Retinal pigment epithelial cell (primary cell): Measurements from ENCODE around the gene CPED1.

ENCODE experiments used
- DNase-seq: peaks from one replicate; pipeline ENCODE4 v3.0.0-alpha.2; 2010; ENCODE audit warnings: low read depth
- H3K4me3 ChIP-seq: 2 replicates; pipeline ENCODE4 v1.5.1; 2011; ENCODE audit warnings: mild to moderate bottlenecking, low read length, control low read depth, moderate library complexity
- TF ChIP-seq, protein P1 (sequence below): conservative IDR thresholded peaks from 2 replicates; pipeline ENCODE4 v1.5.1; 2011; ENCODE audit warnings: low read depth, low read length, control low read depth, inconsistent platforms

CPED1 gene

DNA sequence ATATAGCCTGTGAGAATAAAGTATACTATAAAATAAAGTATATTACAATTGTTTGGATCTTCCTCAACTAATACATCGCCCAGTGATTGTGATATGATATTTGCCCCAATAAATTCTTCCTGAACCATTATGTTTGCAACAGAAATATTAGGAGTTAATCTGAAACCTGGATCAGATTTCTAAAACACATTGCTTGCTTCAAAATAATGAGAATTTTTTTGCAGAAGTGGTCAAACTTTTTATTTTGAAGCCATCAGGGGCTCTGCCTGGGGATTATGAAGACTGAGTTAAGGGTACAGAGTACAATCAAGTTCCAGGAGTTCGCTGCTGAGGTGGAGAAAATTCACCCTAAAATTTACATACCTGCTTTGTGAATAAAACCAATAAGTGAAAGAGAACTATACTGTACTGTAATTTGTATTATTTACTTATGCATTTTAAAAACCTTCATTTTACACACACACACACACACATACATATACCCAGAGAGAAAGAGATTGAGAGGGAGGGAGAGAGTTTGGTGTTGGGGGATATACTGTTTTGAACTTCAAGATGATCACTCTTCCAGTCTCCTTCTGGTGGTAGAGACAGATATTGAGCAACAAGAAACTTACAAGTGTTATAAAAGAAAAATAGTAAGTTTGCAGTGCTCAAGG lies 91.9 kb downstream of the CPED1 start:
- DNase-seq, result no peak
- no peak overlapping the region for H3K4me3 ChIP-seq
- TF ChIP-seq, protein P1, sequence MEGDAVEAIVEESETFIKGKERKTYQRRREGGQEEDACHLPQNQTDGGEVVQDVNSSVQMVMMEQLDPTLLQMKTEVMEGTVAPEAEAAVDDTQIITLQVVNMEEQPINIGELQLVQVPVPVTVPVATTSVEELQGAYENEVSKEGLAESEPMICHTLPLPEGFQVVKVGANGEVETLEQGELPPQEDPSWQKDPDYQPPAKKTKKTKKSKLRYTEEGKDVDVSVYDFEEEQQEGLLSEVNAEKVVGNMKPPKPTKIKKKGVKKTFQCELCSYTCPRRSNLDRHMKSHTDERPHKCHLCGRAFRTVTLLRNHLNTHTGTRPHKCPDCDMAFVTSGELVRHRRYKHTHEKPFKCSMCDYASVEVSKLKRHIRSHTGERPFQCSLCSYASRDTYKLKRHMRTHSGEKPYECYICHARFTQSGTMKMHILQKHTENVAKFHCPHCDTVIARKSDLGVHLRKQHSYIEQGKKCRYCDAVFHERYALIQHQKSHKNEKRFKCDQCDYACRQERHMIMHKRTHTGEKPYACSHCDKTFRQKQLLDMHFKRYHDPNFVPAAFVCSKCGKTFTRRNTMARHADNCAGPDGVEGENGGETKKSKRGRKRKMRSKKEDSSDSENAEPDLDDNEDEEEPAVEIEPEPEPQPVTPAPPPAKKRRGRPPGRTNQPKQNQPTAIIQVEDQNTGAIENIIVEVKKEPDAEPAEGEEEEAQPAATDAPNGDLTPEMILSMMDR, result no peak

DNA sequence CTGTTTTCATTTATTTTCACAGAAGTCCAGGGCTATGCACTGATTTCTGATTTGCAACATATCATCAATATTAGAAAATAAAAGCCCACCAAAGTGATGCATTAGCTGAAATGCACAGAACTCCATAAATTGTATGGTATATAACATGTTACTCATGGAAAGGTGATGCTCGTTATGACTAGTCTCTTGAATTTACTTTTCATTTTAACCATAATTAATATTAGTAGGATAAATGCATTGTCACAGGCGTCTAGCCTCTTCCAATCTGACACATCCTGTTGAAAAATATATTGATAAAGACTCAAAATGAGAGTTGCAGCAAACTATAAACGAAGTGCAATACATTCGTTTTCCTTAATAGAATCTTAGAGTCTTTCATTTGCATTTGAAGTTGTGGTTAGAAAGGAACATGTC lies 92.4 kb downstream of the CPED1 start:
- TF ChIP-seq, protein P1, result no peak
- no peak overlapping the region for H3K4me3 ChIP-seq
- no peak for DNase-seq

DNA sequence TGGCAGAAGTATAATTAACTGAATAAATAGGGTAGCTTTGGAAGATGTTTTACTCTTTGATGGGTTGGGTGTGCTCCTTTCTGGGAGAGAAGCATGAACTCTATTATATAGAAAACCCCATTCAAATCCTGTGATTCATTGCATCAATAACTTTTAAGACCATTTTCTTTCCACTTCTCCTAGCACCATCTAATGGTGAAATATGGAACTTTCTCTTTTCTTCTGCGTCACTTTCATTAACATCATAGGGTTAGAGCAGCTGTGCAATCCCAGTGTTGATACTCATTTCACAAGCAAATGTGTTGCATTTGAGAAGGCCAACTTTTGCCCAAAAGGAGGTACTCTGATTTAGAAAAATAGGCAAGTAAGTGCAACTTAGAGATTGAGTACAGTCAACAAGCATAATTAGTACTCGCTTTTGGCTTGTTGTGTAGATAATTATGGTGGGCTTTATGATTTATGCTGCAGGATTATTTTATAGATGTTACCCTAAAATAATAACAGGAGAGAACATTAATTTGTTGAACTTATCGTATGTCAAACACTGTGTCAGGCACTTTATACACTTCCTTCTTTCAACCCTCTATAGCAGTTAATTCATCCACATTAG lies 92.9 kb downstream of the CPED1 start:
- TF ChIP-seq, protein P1, result peak; percentile 64
- no peak for DNase-seq
- no peak overlapping the region for H3K4me3 ChIP-seq

DNA sequence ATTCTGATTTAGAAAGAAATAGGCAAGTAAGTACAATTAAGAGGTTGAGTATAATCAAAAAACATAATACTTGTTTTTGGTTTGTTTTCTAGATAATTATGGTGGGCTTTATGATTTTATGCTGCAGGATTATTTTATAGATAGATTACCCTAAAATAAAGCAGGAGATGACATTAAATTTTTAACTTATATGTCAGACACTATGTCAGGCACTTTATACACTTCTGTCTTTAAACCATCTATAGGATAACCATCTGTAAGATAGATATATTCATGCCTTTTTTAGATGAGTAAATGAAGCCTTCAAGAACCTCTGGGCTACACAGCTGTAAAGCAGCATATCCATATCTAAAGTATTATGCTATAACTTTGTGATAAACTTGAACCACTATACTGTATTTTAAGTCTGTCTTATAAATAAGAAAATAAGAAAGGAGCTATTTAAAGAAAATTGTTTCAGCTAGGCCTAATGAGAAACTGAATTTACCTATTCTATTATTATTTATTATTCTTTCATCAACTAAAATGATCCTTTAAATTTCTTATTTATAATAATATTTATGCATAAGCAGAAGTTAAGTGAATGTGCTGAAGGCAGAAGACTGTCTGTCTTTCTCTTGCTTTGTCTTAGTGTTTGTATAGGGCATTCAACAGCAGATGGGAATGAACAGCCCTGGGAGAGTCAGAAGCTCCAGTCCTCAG lies 94.0 kb downstream of the CPED1 start:
- DNase-seq, result no peak
- TF ChIP-seq, protein P1, result no peak
- no peak overlapping the region for H3K4me3 ChIP-seq

DNA sequence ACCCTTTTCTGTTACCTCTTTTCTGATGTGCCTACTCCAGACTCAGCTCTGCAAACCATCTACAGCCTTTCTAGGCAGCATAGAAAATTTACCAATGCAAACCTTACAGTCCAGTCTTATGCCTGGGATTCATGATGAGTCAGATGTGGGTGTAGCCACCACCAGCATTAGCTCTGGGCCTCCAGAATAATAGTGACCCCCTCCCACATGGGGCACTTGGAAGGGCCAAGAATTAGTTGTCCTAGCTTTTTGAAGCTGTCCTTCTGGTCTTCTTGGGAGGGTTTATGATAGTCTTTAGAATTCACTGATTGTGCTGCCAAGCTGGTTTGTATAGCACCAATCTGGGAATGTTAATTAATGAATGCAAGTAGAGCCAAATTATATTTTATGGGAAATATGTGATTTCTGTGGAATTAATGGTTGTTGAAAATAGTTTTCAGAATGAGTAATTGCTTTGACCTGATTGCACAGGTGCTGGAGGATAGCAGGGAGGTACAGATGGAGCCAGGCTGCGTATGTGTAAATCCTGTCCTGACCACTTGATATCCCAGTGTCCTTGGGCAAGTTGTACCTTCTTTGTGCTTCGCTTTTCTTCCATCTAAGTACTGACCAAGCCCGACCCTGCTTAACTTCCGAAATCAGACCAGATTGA lies 94.8 kb downstream of the CPED1 start:
- TF ChIP-seq, protein P1, result no peak
- no peak overlapping the region for H3K4me3 ChIP-seq

DNA sequence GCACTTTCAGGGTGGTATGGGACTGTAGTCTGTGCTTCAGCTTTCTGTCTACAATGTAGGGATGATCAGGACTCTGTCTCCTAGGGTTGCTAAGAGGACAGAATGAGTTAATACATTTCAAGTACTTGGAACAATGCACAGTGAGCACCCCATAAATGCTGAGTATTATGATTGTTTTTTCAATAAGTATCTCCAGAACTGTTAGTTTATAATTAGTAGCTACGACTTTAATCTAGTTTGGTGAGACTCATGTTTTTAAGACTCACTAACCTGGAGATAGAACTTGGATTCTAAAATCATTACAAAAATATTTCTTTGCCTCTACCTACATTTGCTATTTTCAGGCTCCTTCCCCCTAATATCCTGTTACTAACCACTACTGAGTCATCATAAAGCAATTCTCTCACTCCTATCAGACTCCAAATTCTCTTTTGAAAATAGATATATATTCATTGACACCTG lies 95.3 kb downstream of the CPED1 start:
- H3K4me3 ChIP-seq, result no peak overlapping the region
- TF ChIP-seq, protein P1, result no peak
- no peak for DNase-seq

More for the DNA sequence above, 94.8 kb downstream of the CPED1 start:
- DNase-seq, result no peak
